KBM-7 (cell line): ENCODE measurements around the gene EFHD1.
A peak's percentile ranks its signal among the peaks of the same experiment; 100 is the strongest.

Experiments used
- DNase-seq: peaks from one replicate; pipeline ENCODE4 v3.0.0-alpha.2; 2015
- in situ Hi-C: fragments of 300-500 bp; cut with MboI; formaldehyde crosslinking; loops from 2 replicates; pipeline ENCODE4 v1.14.3; 2020; ENCODE audit warnings: low sequenced_read_pairs, low pct_unique_long_range_greater_than_20kb, mixed read lengths

Gene EFHD1, protein sequence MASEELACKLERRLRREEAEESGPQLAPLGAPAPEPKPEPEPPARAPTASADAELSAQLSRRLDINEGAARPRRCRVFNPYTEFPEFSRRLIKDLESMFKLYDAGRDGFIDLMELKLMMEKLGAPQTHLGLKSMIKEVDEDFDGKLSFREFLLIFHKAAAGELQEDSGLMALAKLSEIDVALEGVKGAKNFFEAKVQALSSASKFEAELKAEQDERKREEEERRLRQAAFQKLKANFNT

DNA sequence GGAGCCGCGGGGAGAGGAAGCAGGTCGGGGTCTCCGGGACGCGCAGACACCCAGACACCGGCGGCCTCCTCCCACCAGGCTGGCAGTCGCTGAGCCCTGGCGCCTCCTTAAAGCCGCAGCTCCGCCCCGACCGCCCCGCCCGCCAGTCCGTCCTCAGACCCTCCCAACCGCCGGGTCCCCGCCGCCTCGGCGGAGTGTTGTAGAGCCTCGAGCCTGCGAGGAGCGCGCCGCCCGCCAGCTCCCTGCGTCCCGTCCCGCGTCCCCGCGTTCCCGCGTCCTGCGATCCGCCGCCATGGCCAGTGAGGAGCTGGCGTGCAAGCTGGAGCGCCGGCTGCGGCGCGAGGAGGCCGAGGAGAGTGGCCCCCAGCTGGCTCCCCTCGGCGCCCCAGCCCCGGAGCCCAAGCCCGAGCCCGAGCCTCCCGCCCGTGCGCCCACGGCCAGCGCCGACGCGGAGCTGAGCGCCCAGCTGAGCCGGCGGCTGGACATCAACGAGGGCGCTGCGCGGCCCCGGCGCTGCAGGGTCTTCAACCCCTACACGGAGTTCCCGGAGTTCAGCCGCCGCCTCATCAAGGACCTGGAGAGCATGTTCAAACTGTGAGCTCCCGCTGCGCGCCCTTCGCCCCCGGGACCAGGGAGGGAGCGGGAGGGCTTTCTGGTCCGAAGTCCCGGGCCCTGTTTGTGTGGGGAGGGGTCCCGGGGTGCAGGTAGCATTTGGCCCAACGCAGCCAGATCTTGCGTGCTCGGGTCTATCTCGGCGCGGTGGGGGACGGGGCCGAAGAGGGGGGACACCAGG, at the start of gene EFHD1:
TSS of gene EFHD1 (plus strand) at position 192 of the 793 bp plus-strand sequence. CDS start at position 293, 101 bp downstream.
- DNase-seq: peak; percentile 77
- in situ Hi-C loops: no loop called here

GRCh38 chr2:232584238-232584637, 49.2 kb upstream of the EFHD1 start:
- DNase-seq: no peak
- in situ Hi-C loops: no loop called here

DNA sequence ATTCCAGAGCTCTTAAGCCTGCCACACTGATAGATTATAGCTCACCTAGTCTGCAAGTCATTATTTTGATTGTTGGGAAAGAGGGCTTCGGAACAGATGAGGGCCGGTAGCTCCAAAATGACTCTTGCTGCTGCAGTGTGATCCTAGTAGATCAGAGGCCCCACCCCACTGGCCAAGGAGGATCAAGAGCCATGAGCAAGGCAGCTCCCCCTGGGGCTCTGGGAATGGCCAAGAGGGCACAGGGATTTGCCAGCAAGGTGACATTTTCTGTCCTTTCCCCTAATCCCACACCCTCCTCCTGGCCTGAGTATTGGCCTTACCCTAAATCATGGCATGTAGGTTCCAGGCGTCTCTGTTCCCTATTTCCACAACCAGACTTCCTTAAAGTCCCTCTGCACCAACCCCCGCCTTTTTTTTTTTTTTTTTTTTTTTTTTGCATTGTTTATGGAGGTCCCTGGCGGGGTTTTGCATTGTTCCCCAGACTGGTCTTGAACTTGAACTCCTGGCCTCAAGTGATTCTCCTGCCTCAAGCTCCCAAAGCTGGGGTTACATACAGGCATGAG, 46.4 kb upstream of the EFHD1 start:
- in situ Hi-C loops: no loop called here
- peak; percentile 18 for DNase-seq

GRCh38 chr2:232587512-232587911, 45.9 kb upstream of the EFHD1 start:
- in situ Hi-C loops: no loop called here
- DNase-seq: peak; percentile 29

DNA sequence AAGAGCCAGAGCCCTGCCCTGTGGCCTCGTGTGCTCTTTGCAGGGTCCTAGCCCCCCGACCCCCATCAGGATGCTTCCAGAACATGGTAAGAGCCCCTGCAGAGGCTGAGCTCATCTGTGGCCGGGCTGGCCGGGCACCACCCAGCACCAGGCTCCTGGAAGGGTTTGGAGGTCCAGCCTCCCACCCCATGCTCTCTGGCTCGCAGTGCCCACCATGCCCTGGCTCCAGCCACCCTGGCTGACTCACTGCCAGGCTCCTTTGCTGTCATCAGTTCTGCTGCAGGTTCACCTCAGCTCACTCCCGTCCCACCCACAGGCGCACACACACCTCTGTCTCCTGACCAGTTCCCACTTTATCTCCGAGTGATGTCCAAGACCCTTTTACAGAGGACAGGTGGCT, 45.4 kb upstream of the EFHD1 start:
- in situ Hi-C loops: no loop called here
- no peak for DNase-seq

DNA sequence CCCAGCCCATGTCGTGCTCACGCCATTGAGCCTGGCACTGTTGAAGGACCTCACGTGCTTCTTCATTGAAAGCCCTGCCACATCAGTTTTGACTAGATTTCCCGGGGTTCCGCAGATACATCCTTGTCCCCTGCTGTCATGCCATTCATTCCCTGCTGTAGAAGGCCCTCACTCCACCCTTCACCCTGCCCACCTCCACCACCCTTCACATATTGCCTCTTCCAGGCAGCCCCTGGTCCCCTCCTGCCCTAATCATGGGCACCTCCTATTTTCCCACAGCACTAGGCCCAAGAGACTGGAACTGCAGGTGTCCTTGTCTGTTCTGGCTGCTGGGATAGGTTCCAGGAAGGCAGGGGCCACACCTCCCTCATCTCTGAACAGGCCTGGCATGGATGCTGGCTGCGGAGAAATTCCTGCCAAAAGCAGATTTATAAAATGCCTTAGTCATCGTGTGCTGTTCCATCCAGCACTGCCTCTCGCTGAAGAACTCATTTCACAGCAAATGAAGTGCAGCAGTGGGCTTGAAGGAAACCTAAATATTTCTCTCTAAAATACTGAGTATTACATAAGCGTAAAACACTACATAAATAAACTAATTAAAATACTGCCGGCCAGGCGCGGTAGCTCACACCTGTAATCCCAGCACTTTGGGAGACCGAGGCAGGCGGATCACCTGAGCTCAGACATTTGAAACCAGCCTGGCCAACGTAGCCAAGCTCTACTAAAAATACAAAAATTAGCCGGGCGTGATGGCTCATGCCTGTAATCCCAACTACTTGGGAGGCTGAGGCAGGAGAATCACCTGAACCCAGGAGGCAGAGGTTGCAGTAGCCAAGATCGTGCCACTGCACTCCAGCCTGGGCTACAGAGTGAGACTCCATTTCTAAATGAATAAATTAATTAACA, 44.5 kb upstream of the EFHD1 start:
- no peak for DNase-seq

DNA sequence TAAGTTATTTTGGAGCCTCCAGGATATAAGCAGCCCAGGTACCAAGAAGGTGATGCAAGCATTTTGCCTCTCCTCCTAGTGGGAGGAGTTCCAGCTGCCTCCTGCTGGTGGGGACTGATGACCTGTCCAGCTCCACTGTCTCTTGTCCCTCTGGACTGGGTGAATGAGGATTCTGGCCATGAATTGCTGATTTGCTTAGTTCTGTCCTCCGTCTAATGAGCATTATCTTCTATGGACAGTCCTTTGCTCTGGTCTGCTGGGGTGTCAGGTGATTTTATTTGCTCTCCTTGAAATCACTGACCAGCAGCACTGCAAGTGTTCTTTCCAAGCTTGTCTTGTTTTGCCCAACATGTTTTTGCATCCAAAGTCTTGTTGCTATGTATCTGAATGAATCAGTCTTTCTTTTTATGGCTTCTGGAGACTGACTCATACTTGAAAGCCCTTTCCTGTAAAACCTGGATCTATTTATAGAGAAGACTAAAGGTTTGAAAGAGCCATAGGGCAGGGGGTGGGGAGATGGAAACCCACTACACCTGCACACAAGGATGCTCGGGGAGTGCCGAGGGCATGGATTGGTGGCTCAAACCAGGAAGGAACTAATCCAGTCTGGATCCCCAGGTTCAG, 40.5 kb upstream of the EFHD1 start:
- in situ Hi-C loops: no loop called here
- DNase-seq: no peak

More for the DNA sequence above, 44.5 kb upstream of the EFHD1 start:
- in situ Hi-C loops: no loop called here

DNA sequence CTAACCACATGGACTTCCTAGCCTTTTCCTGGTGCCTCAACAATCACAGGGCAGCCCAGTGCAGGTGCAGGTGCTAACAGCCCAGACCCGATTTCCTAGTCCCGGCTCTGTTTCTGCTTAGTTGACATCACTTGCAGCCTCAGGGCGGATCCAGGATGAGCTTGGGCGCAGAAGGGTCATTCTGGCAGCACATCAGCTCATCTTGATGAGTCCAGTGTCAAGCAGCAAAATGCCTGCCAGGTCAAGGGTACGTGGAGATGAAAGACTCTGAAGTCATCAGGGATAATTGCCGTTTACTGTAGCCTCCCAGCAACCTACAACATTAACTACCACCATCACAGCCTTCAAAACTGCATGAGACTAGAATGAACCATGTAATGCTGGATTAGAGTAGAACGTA, 39.4 kb upstream of the EFHD1 start:
- no peak for DNase-seq
- in situ Hi-C loops: no loop called here

DNA sequence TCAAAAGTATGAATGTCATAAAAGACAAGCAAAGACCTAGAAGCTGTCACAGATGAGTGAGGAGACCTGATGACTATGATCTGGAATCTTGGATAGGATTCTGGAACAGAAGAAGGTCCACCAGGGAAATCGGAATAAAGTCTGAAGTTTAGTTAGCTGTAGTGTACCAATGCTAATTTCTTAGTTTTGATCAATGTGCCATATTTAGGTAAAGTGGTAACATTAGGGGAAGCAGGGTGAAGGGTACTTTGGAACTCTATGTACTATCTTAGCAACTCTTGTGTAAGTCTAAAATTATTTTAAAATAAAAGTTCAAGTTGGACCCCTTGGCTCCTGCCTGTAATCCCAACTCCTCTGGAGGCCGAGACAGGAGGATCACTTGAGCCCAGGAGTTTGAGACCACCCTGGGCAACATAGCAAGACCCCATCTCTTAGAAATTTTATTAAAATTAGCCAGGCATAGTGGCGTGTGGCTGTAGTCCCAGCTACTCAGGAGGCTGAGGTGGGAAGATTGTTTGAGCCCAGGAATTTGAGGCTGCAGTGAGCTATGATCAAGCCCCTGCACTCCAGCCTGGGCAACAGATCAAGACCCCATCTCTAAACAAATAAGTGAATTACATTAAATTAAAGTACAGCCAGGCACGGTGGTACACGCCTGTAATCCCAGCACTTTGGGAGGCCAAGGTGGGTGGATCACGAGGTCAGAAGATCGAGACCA, 35.9 kb upstream of the EFHD1 start:
- in situ Hi-C loops: no loop called here
- DNase-seq: no peak

- in situ Hi-C loops: no loop called here
- DNase-seq: no peak
Observed at GRCh38 chr2:232598293-232598692, 35.1 kb upstream of the EFHD1 start.

GRCh38 chr2:232600053-232600773, 33.2 kb upstream of the EFHD1 start:
- in situ Hi-C loops: no loop called here
- DNase-seq: no peak

GRCh38 chr2:232603283-232603682, 30.1 kb upstream of the EFHD1 start:
- in situ Hi-C loops: no loop called here
- no peak for DNase-seq

DNA sequence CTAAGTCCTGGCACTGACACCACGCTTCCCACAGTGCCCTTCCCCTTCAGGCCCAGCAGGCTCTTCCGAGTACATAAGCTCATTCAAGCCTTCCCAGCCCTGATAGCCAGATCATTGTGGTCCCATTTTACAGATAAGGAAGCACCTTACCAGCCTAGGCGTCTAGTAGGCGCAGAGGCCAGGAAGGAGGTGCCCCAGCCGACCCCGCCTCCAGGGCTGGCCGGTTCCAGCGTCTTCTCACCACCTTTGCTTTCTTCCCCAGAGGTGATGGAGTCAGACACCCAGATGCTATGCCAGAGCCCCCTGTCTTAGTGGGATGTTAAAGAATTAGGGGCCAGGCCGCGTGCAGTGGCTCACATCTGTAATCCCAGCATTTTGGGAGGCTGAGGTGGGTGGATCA, 28.9 kb upstream of the EFHD1 start:
- in situ Hi-C loops: no loop called here
- DNase-seq: no peak

GRCh38 chr2:232607011-232607410, 26.4 kb upstream of the EFHD1 start:
- in situ Hi-C loops: no loop called here
- no peak for DNase-seq

DNA sequence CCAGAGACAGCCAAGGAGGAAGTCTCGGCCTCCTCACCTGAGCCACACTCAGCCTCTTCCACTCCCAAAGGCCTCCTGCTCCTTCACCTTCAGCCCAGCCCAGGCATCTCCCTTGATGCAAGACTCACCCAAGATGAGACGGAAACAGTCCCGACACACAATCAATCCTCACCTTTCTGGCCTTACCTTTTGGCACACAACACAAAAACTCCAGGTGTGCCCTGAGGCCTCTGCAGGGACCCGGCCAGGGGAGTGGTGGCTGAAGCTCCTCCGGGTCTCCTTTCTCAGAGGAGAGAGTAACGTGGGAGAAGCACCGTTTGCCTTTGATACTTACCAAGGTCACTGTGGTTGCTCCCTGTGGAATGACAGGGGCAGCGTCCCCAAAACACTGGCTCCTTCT, 23.8 kb upstream of the EFHD1 start:
- in situ Hi-C loops: no loop called here
- DNase-seq: no peak

DNA sequence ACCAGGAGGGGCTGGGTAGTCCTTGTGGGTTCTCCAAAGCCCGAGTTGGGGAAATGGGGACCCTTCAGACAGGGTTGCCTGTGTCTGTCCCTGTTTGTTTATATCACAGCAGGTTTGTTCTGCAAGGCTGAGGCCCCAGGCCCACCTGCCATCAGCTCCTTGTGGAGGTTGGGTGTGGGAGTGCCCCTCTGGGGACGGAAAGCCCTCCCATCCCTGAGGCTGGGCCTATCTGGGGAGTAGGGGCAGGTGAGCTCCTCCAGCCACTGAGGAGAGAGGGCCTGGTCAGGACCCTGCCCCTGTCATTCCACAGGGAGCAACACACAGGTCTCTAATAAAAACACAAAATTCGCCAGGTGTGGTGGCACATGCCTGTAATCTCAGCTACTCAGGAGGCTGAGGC, 23.3 kb upstream of the EFHD1 start:
- in situ Hi-C loops: no loop called here
- no peak for DNase-seq

DNA sequence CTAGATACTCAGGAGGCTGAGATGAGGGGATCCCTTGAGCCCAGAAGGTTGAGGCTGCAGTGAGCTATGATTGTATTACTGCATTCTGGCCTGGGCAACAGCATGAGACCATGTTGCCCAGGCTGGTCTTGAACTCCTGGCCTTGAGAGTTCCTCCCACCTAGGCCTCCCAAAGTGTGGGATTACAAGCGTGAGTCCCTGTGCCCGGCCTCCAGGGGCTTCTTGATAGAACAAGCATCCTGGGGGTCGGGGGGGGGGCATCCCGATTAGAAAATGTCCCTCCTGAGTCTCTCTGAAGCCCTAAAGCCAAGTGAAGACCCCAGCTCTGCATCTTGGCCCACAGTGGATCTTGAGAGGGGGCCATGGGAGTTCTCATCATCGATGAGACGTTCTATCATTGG, 22.3 kb upstream of the EFHD1 start:
- DNase-seq: no peak
- in situ Hi-C loops: no loop called here
